HepG2 (cell line): Measurements from ENCODE around the gene TLE5. TPM values are rescaled to one million over a fixed set of nuclear protein-coding genes. Genes with fewer than 3 reads are reported as not detected.
A peak's percentile ranks its signal among the peaks of the same experiment; 100 is the strongest.

Experiments
- ERF ChIP-seq: IDR thresholded peaks from 2 replicates; pipeline ENCODE4 v1.6.1; 2018; ENCODE audit warnings: missing biosample characterization, missing genetic modification reagents
- GABPB1 ChIP-seq: IDR thresholded peaks from 2 replicates; pipeline ENCODE4 v1.6.1; 2016; ENCODE audit warnings: mild to moderate bottlenecking, missing genetic modification reagents, moderate library complexity, missing compliant biosample characterization
- GTF2F1 ChIP-seq: fragments of 150-350 bp; IDR thresholded peaks from 2 replicates; pipeline ENCODE4 v1.6.1; 2014; ENCODE audit warnings: low read length
- HDAC1 ChIP-seq: sonication (generic); formaldehyde crosslinking; IDR thresholded peaks from 2 replicates; pipeline ENCODE4 v1.5.1; 2020; ENCODE audit warnings: mild to moderate bottlenecking, missing genetic modification reagents
- HDAC2 ChIP-seq: sonication (generic); formaldehyde crosslinking; IDR thresholded peaks from 2 replicates; pipeline ENCODE4 v1.4.0; 2020; ENCODE audit warnings: missing genetic modification reagents
- KDM5B ChIP-seq: sonication (generic); formaldehyde crosslinking; IDR thresholded peaks from 2 replicates; pipeline ENCODE4 v1.4.0; 2020; ENCODE audit warnings: missing genetic modification reagents, mild to moderate bottlenecking, borderline replicate concordance
- MXD4 ChIP-seq: IDR thresholded peaks from 2 replicates; pipeline ENCODE4 v1.6.1; 2016; ENCODE audit warnings: mild to moderate bottlenecking, missing biosample characterization, missing genetic modification reagents
- POLR2AphosphoS5 ChIP-seq: IDR thresholded peaks from 2 replicates; pipeline ENCODE4 v1.6.1; 2012; ENCODE audit warnings: low read depth, low read length
- RFXANK ChIP-seq: IDR thresholded peaks from 2 replicates; pipeline ENCODE4 v1.6.1; 2016
- U2AF1 ChIP-seq: fragments of 200-400 bp; formaldehyde crosslinking; optimal IDR thresholded peaks from 2 replicates; pipeline ENCODE3; 2017; ENCODE audit warnings: mild to moderate bottlenecking, low read depth, low read length
- WIZ ChIP-seq: sonication (generic); formaldehyde crosslinking; IDR thresholded peaks from 2 replicates; pipeline ENCODE4 v1.5.1; 2020; ENCODE audit warnings: mild to moderate bottlenecking, missing genetic modification reagents
- ZFP36L2 ChIP-seq: sonication (generic); formaldehyde crosslinking; IDR thresholded peaks from 2 replicates; pipeline ENCODE4 v1.4.0; 2020; ENCODE audit warnings: missing genetic modification reagents
- ZFYVE20 ChIP-seq: sonication (generic); formaldehyde crosslinking; IDR thresholded peaks from 2 replicates; pipeline ENCODE4 v1.8.0; 2023; ENCODE audit warnings: low read depth, mild to moderate bottlenecking, moderate library complexity, missing genetic modification reagents, borderline replicate concordance
- ZNF101 ChIP-seq: sonication (generic); formaldehyde crosslinking; IDR thresholded peaks from 2 replicates; pipeline ENCODE4 v1.4.0; 2020; ENCODE audit warnings: mild to moderate bottlenecking, low read depth, missing genetic modification reagents, borderline replicate concordance
- ZNF296 ChIP-seq: sonication (generic); formaldehyde crosslinking; conservative IDR thresholded peaks from 2 replicates; pipeline ENCODE4 v1.5.0; 2020; ENCODE audit warnings: mild to moderate bottlenecking, missing genetic modification reagents
- ZNF354B ChIP-seq: sonication (generic); formaldehyde crosslinking; IDR thresholded peaks from 2 replicates; pipeline ENCODE4 v1.8.0; 2022; ENCODE audit warnings: mild to moderate bottlenecking, missing genetic modification reagents
- ZNF441 ChIP-seq: sonication (generic); formaldehyde crosslinking; IDR thresholded peaks from 2 replicates; pipeline ENCODE4 v1.7.0; 2021; ENCODE audit warnings: missing genetic modification reagents, borderline replicate concordance
- ZNF570 ChIP-seq: sonication (generic); formaldehyde crosslinking; IDR thresholded peaks from 2 replicates; pipeline ENCODE4 v1.4.0; 2020; ENCODE audit warnings: mild to moderate bottlenecking, missing genetic modification reagents, borderline replicate concordance
- ZNF777 ChIP-seq: sonication (generic); formaldehyde crosslinking; IDR thresholded peaks from 2 replicates; pipeline ENCODE4 v1.4.0; 2020; ENCODE audit warnings: missing genetic modification reagents
- polyA plus RNA-seq, 8 experiments: library from polyadenylated mRNA; depleted of rRNA in 3 of 8; stranded (reverse) in 7 of 8; unstranded in 1 of 8; fragments of >200 nt; fragmentation: Illumina TruSeq in 4 of 8; extraction: Trizol in 4 of 8; gene quantifications; 2 replicates each; pipeline versions ENCODE4 v1.2.1 to v1.2.3, GENCODE V29; 2011 to 2016; ENCODE audit warnings: low read depth in 4 of 8, missing spikeins in 1 of 8, mixed read lengths in 1 of 8; ENCODE audit not compliant: insufficient read depth in 1 of 8
- total RNA-seq, 5 experiments: library from RNA; depleted of rRNA; stranded (reverse); fragments of >200 nt; fragmentation: Illumina TruSeq; extraction: Trizol; gene quantifications; 2 replicates each; pipeline ENCODE4 v1.2.3, GENCODE V29; 2016; ENCODE audit warnings: low read depth in 1 of 5
- TF ChIP-seq, protein P1 (sequence below): sonication (generic); formaldehyde crosslinking; IDR thresholded peaks from 2 replicates; pipeline ENCODE4 v1.5.0; 2020; ENCODE audit warnings: mild to moderate bottlenecking, missing genetic modification reagents, borderline replicate concordance
- TF ChIP-seq, protein P2 (sequence below): sonication (generic); formaldehyde crosslinking; IDR thresholded peaks from 2 replicates; pipeline ENCODE4 v1.5.1; 2020; ENCODE audit warnings: mild to moderate bottlenecking, moderate library complexity, missing genetic modification reagents
- TF ChIP-seq, protein P3 (sequence below): sonication (generic); formaldehyde crosslinking; IDR thresholded peaks from 2 replicates; pipeline ENCODE4 v1.5.0; 2020; ENCODE audit warnings: missing genetic modification reagents
- TF ChIP-seq, protein P4 (sequence below): sonication (generic); formaldehyde crosslinking; IDR thresholded peaks from 2 replicates; pipeline ENCODE4 v1.8.0; 2022; ENCODE audit warnings: missing genetic modification reagents, mild to moderate bottlenecking, inconsistent platforms, borderline replicate concordance

The TLE5 gene
- total and polyA plus RNA-seq, 2 of the 13 experiments (the other 11 are each of a cell fraction or from before 2014, with no cell fraction given): 62.8 to 189 TPM

DNA sequence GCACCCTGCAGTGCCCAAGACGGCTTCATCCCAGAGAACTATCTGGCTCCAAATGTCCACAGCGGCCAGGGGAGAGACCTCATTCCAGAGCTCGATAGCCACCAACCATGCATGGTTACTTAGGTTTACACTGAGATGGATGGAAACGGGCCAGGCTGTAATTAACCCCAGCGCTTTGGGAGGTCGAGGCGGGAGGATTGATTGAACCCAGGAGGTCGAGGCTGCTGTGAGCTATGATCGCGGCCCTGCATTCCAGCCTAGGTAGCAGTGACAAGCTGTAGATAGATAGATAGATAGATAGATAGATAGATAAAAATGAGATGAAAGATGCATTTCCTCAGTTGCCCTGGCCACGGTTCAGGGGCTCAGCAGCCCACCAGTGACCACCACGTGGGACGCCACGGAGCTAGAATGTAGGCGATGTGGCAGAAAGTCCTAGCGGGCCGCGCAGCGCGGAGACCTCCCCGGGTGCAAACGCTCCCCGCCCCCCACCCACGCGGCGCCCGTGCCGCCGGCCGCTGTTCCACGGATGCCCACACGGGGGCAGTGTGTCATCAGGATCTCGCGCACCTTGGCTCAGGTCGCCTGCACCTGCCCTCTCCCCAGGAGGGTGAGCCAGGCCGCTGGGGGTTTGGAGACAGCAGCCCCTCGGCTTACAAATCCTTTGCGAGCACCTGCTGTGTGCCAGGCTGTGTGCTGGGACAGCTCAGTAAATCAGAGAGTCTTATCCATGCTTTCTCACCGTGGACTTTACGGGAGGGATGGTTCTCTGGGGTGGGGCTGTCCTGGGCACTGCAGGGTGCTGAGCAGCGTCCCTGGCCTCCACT is 13.5 kb upstream of the TLE5 start (continued):
- TF ChIP-seq, protein P1, sequence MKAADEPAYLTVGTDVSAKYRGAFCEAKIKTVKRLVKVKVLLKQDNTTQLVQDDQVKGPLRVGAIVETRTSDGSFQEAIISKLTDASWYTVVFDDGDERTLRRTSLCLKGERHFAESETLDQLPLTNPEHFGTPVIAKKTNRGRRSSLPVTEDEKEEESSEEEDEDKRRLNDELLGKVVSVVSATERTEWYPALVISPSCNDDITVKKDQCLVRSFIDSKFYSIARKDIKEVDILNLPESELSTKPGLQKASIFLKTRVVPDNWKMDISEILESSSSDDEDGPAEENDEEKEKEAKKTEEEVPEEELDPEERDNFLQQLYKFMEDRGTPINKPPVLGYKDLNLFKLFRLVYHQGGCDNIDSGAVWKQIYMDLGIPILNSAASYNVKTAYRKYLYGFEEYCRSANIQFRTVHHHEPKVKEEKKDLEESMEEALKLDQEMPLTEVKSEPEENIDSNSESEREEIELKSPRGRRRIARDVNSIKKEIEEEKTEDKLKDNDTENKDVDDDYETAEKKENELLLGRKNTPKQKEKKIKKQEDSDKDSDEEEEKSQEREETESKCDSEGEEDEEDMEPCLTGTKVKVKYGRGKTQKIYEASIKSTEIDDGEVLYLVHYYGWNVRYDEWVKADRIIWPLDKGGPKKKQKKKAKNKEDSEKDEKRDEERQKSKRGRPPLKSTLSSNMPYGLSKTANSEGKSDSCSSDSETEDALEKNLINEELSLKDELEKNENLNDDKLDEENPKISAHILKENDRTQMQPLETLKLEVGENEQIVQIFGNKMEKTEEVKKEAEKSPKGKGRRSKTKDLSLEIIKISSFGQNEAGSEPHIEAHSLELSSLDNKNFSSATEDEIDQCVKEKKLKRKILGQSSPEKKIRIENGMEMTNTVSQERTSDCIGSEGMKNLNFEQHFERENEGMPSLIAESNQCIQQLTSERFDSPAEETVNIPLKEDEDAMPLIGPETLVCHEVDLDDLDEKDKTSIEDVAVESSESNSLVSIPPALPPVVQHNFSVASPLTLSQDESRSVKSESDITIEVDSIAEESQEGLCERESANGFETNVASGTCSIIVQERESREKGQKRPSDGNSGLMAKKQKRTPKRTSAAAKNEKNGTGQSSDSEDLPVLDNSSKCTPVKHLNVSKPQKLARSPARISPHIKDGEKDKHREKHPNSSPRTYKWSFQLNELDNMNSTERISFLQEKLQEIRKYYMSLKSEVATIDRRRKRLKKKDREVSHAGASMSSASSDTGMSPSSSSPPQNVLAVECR (CRISPR knock-in tag): peak; percentile 36; the same call in 1 of the 2 replicates
- TF ChIP-seq KDM5B (CRISPR knock-in tag) (no peak; the same call in 1 of the 2 replicates), ZNF570 (CRISPR knock-in tag) (no peak), GTF2F1 (no peak), ZNF101 (CRISPR knock-in tag) (no peak), ZNF296 (no peak), WIZ (CRISPR knock-in tag) (no peak), HDAC1 (no peak), MXD4 (CRISPR knock-in tag) (peak; percentile 35; the same call in 1 of the 2 replicates), ERF (CRISPR knock-in tag) (no peak), U2AF1 (no peak), RFXANK (no peak), GABPB1 (peak; percentile 37; the same call in 1 of the 2 replicates), ZNF354B (CRISPR knock-in tag) (no peak), ZFYVE20 (CRISPR knock-in tag) (no peak), HDAC2 (peak; percentile 36; the same call in 1 of the 2 replicates), POLR2AphosphoS5 (no peak), ZNF777 (no peak), ZNF441 (CRISPR knock-in tag) (no peak), ZFP36L2 (no peak)
- TF ChIP-seq, protein P2, sequence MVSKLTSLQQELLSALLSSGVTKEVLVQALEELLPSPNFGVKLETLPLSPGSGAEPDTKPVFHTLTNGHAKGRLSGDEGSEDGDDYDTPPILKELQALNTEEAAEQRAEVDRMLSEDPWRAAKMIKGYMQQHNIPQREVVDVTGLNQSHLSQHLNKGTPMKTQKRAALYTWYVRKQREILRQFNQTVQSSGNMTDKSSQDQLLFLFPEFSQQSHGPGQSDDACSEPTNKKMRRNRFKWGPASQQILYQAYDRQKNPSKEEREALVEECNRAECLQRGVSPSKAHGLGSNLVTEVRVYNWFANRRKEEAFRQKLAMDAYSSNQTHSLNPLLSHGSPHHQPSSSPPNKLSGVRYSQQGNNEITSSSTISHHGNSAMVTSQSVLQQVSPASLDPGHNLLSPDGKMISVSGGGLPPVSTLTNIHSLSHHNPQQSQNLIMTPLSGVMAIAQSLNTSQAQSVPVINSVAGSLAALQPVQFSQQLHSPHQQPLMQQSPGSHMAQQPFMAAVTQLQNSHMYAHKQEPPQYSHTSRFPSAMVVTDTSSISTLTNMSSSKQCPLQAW (CRISPR knock-in tag): no peak; the same call in 1 of the 2 replicates
- TF ChIP-seq, protein P3, sequence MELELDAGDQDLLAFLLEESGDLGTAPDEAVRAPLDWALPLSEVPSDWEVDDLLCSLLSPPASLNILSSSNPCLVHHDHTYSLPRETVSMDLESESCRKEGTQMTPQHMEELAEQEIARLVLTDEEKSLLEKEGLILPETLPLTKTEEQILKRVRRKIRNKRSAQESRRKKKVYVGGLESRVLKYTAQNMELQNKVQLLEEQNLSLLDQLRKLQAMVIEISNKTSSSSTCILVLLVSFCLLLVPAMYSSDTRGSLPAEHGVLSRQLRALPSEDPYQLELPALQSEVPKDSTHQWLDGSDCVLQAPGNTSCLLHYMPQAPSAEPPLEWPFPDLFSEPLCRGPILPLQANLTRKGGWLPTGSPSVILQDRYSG (CRISPR knock-in tag): no peak
- TF ChIP-seq, protein P4, sequence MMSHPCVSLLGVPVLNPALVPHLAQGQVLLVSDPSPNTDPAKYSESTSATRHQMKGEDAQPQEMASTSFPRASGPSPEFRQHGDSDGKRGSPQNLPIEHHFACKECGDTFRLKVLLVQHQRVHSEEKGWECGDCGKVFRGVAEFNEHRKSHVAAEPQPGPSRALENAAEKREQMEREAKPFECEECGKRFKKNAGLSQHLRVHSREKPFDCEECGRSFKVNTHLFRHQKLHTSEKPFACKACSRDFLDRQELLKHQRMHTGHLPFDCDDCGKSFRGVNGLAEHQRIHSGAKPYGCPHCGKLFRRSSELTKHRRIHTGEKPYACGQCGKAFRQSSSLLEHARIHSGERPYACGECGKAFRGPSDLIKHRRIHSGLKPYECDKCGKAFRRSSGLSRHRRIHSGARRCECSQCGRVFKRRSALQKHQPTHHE (CRISPR knock-in tag): no peak
